Measurements from ENCODE around the gene SOD3. TPM values are rescaled to one million over a fixed set of nuclear protein-coding genes. Genes with fewer than 3 reads are reported as not detected.

SOD3 gene
- total RNA-seq, 1 donor from 2014 or later: 128 TPM

- DNase-seq (ENCODE audit: low spot score): no peak
Observed at GRCh38 chr4:24801136-24801855, 5.9 kb downstream of the SOD3 start.

- DNase-seq (ENCODE audit: low spot score): no peak
Observed at GRCh38 chr4:24802648-24803047, 7.3 kb downstream of the SOD3 start.

GRCh38 chr4:24805067-24805466 is 9.7 kb downstream of the SOD3 start:
- DNase-seq (ENCODE audit: low spot score): no peak

- DNase-seq (ENCODE audit: low spot score): no peak
Observed at GRCh38 chr4:24805566-24805965, 10.2 kb downstream of the SOD3 start.

GRCh38 chr4:24806206-24806990 is 11.0 kb downstream of the SOD3 start:
- no peak for DNase-seq (ENCODE audit: low spot score)

GRCh38 chr4:24807611-24808010 is 12.2 kb downstream of the SOD3 start:
- DNase-seq (ENCODE audit: low spot score): no peak

- DNase-seq (ENCODE audit: low spot score): no peak
Observed at GRCh38 chr4:24808261-24808660, 12.9 kb downstream of the SOD3 start.

GRCh38 chr4:24808955-24809354 is 13.6 kb downstream of the SOD3 start:
- no peak for DNase-seq (ENCODE audit: low spot score)

GRCh38 chr4:24809376-24809775 is 14.0 kb downstream of the SOD3 start:
- DNase-seq (ENCODE audit: low spot score): no peak

GRCh38 chr4:24809815-24810405 is 14.5 kb downstream of the SOD3 start:
- no peak for DNase-seq (ENCODE audit: low spot score)

- no peak for DNase-seq (ENCODE audit: low spot score)
Observed at GRCh38 chr4:24810871-24811631, 15.7 kb downstream of the SOD3 start.

GRCh38 chr4:24813732-24814131 is 18.4 kb downstream of the SOD3 start:
- DNase-seq (ENCODE audit: low spot score): no peak

- DNase-seq (ENCODE audit: low spot score): no peak
Observed at GRCh38 chr4:24816797-24817196, 21.4 kb downstream of the SOD3 start.

- no peak for DNase-seq (ENCODE audit: low spot score)
Observed at GRCh38 chr4:24820541-24820940, 25.2 kb downstream of the SOD3 start.

- no peak for DNase-seq (ENCODE audit: low spot score)
Observed at GRCh38 chr4:24824720-24825119, 29.3 kb downstream of the SOD3 start.

GRCh38 chr4:24831637-24832036 is 36.3 kb downstream of the SOD3 start:
- DNase-seq (ENCODE audit: low spot score): no peak

- DNase-seq (ENCODE audit: low spot score): no peak
Observed at GRCh38 chr4:24835696-24836095, 40.3 kb downstream of the SOD3 start.

- no peak for DNase-seq (ENCODE audit: low spot score)
Observed at GRCh38 chr4:24836661-24837242, 41.4 kb downstream of the SOD3 start.

- DNase-seq (ENCODE audit: low spot score): no peak
Observed at GRCh38 chr4:24837336-24837735, 42.0 kb downstream of the SOD3 start.

- DNase-seq (ENCODE audit: low spot score): no peak
Observed at GRCh38 chr4:24837781-24838180, 42.4 kb downstream of the SOD3 start.

- no peak for DNase-seq (ENCODE audit: low spot score)
Observed at GRCh38 chr4:24840362-24840761, 45.0 kb downstream of the SOD3 start.
